ENCODE results near the gene DOCK9. TPM values are rescaled to one million over a fixed set of nuclear protein-coding genes. Genes with fewer than 3 reads are reported as not detected.
"Not testable (repeated sequence)": the region's sequence is repeated elsewhere in the genome, so short reads cannot be mapped to it uniquely, and the experiment has no call there.

Gene DOCK9
- polyA plus RNA-seq, 1 experiment: 14.5 TPM

DNA sequence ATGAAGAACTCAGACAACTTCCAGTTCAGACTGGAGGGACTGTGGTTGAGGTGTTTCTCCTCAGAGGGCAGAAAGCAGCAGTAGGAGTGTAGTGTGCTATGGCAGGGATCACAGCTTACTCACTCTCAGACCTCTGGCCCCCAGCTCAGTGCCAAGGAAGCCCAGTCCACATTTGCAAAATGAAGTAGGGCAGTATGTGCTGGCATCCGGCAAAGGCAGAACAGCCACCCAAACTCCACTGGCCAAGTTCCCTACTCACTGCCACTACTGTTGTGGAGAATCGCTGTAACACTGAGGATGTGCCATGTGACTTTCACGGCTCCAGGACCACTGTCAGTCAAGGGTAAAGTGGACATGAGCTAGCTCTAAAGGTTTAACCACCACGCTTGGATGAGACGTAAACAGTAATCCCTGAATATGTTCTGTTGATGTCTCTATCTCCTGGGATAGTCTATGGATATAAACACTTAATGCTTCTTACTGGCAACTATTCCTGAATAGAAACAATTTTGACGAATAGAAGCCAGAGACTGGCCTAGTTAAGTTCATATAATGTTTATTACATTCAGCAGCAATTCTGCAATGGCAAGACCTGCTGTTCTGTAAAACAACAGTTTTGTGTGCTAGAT, 158.4 kb downstream of the DOCK9 start:
- ChIA-PET CTCF (no interaction called here), POLR2A (no interaction called here)
- DNase-seq (ENCODE audit: low read depth): no peak
- TF ChIP-seq, protein P1, sequence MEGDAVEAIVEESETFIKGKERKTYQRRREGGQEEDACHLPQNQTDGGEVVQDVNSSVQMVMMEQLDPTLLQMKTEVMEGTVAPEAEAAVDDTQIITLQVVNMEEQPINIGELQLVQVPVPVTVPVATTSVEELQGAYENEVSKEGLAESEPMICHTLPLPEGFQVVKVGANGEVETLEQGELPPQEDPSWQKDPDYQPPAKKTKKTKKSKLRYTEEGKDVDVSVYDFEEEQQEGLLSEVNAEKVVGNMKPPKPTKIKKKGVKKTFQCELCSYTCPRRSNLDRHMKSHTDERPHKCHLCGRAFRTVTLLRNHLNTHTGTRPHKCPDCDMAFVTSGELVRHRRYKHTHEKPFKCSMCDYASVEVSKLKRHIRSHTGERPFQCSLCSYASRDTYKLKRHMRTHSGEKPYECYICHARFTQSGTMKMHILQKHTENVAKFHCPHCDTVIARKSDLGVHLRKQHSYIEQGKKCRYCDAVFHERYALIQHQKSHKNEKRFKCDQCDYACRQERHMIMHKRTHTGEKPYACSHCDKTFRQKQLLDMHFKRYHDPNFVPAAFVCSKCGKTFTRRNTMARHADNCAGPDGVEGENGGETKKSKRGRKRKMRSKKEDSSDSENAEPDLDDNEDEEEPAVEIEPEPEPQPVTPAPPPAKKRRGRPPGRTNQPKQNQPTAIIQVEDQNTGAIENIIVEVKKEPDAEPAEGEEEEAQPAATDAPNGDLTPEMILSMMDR (IDR thresholded peaks at IDR 0.05; ENCODE audit: insufficient read depth, low read depth, low read length): no peak
- H3K36me3 ChIP-seq (ENCODE audit: control insufficient read depth, insufficient read depth, low read length): no peaks in the 10 kb centered on the region
- H3K4me3 ChIP-seq (ENCODE audit: low read depth, low read length): no peak overlapping the region
- H3K27me3 ChIP-seq (ENCODE audit: control insufficient read depth, insufficient read depth, low read length): no peaks in the 10 kb centered on the region; the same call in 1 of the 2 replicates

DNA sequence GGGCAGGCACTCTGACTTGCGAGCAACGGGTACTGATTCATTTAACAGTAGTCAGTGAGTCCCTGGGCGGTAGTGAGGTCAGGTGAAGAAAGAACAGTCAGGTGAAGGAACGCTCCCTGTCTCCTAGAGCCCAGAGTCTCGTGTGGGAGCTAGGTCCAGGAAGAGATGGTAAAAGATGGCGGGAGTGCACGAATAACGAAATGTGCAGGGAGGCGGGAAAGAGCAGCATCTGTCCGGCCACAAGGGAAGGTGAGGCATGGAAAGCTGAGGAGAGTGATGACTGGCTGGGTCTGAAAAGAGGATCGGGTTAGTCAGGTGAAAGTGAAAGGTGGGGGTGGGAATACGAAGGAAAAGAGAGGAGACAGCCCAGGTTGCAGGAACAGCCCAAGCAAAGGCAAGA, 161.5 kb downstream of the DOCK9 start:
- TF ChIP-seq, protein P1 (IDR thresholded peaks at IDR 0.05; ENCODE audit: insufficient read depth, low read depth, low read length): no peak
- ChIA-PET POLR2A (no interaction called here), CTCF (interaction anchor here (0.7 to 1.7 kb wide), 2 partner anchors 15 to 24 kb away, joined by 3 to 4 read pairs; no protein-coding TSS in a partner anchor)

DNA sequence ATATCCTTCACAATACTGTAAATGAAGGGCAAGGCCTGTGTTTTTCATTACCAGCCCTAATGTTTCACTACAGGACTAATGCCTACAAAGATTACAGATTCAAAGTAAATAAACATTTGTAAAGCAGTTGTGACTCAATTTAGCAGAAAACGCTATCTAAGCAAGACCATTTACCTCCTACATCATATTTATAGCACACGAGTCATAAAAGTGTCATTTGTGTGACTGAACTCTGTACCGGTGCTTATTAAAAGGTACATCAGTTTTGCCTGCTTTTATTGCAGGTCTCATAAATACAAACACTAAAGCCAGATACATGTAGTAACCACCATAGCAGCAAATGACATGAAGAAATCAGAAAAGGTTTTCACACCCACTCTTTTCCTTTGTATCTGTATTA, 163.9 kb downstream of the DOCK9 start:
- CTCF ChIA-PET: no interaction called here

More for the DNA sequence above, 161.5 kb downstream of the DOCK9 start:
- no peaks in the 10 kb centered on the region for H3K27me3 ChIP-seq (ENCODE audit: control insufficient read depth, insufficient read depth, low read length)
- H3K36me3 ChIP-seq (ENCODE audit: control insufficient read depth, insufficient read depth, low read length): no peaks in the 10 kb centered on the region
- no peak overlapping the region for H3K4me3 ChIP-seq (ENCODE audit: low read depth, low read length)
- no peak for DNase-seq (ENCODE audit: low read depth)

DNA sequence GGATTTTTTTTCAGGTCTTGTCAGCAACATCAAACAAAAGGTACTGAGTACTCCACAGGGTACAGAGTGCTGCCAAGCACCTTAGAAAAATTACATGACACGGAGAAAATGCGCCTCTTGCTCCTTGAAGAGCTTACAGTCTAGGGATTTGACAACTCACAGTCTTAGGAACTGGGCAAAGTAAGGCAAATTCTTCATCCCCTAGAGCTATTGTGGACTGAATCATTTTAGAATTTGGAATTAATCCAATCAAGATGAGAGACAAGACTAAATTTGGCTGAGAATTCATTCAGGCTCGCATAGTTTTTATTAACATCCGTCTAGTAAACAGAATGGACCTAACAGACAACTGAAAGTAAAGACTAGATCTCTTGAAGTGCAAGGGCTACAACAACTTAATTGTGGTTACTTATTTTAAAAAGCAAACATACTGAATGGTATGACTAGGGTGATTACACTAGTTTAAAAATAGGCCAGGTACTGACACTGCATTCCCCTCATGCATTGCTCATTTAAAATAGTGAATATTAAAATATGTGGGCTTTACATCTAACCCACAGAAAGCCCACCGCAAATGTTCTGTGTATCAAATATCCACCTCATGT, 165.6 kb downstream of the DOCK9 start:
- DNase-seq (ENCODE audit: low read depth); POLR2A ChIA-PET; H3K36me3 ChIP-seq (ENCODE audit: control insufficient read depth, insufficient read depth, low read length); H3K27me3 ChIP-seq (ENCODE audit: control insufficient read depth, insufficient read depth, low read length); H3K4me3 ChIP-seq (ENCODE audit: low read depth, low read length); CTCF ChIA-PET: not testable (repeated sequence)

More for the DNA sequence above, 163.9 kb downstream of the DOCK9 start:
- Histone ChIP-seq H3K27me3 (ENCODE audit: control insufficient read depth, insufficient read depth, low read length) (no peaks in the 10 kb centered on the region), H3K36me3 (ENCODE audit: control insufficient read depth, insufficient read depth, low read length) (no peaks in the 10 kb centered on the region), H3K4me3 (ENCODE audit: low read depth, low read length) (no peak overlapping the region)
- POLR2A ChIA-PET: no interaction called here
- TF ChIP-seq, protein P1 (IDR thresholded peaks at IDR 0.05; ENCODE audit: insufficient read depth, low read depth, low read length): no peak
- DNase-seq (ENCODE audit: low read depth): no peak

DNA sequence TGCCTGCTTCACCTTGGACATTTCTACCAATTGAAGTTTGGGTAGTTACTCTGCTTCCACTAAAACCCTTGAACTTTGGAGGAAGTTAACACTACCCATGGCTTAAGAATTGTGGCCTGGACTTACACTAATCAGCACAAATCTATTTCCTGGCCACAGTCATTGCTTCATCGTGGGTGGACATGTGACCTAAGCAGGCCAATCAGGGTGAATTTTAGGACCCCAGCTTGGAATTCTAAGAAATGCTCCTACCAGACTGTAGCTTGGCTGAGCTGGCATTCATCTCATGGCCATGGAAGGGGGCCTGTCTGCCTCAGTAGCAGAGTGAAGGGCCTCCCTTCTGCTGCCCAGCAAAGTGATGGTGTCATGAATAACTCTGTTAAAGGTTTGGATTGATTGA, 167.1 kb downstream of the DOCK9 start:
- CTCF ChIA-PET: no interaction called here
- Histone ChIP-seq H3K36me3 (ENCODE audit: control insufficient read depth, insufficient read depth, low read length) (no peaks in the 10 kb centered on the region), H3K27me3 (ENCODE audit: control insufficient read depth, insufficient read depth, low read length) (no peaks in the 10 kb centered on the region), H3K4me3 (ENCODE audit: low read depth, low read length) (no peak overlapping the region)
- POLR2A ChIA-PET: no interaction called here
- TF ChIP-seq, protein P1 (IDR thresholded peaks at IDR 0.05; ENCODE audit: insufficient read depth, low read depth, low read length): no peak
- no peak for DNase-seq (ENCODE audit: low read depth)

Data from BJ (cell line).